Breast epithelium (tissue), 4 donors: ENCODE data around the gene SLC36A4. TPM values are rescaled to one million over a fixed set of nuclear protein-coding genes. Genes with fewer than 3 reads are reported as not detected.

Experiments
- DNase-seq, 2 donors: peaks; one replicate each; pipeline ENCODE4 v3.0.0-alpha.2; 2019; ENCODE audit warnings: low spot score in 2 of 2
- H3K27ac ChIP-seq, 2 donors: fragments of 200-600 bp; sonication (generic) in 1 of 2; one replicate each; pipeline ENCODE4 v1.5.1; 2016 to 2019; ENCODE audit warnings: mild to moderate bottlenecking in 1 of 2
- H3K27me3 ChIP-seq, 2 donors: fragments of 200-600 bp; sonication (generic) in 1 of 2; one replicate each; pipeline versions ENCODE4 v1.5.1 to v1.6.0; 2017 to 2019; ENCODE audit warnings: control low read depth in 1 of 2, mild to moderate bottlenecking in 1 of 2
- H3K36me3 ChIP-seq: fragments of 200-600 bp; one replicate; pipeline ENCODE4 v1.5.1; 2019
- H3K4me1 ChIP-seq, 2 donors: fragments of 200-600 bp; sonication (generic); one replicate each; pipeline ENCODE4 v1.5.1; 2016 to 2019; ENCODE audit warnings: control low read depth in 1 of 2
- H3K4me3 ChIP-seq, 3 donors: fragments of 200-600 bp; sonication (generic); 1 replicate in 2 of 3; 2 replicates in 1 of 3; pipeline ENCODE4 v1.5.1; 2016 to 2019; ENCODE audit warnings: mild to moderate bottlenecking in 3 of 3, moderate library complexity in 2 of 3
- H3K9me3 ChIP-seq, 2 donors: fragments of 200-600 bp; sonication (generic) in 1 of 2; one replicate each; pipeline ENCODE4 v1.5.1; 2016 to 2019; ENCODE audit warnings: control low read depth in 1 of 2
- POLR2A ChIP-seq: fragments of 450-650 bp; IDR thresholded peaks from one replicate; pipeline ENCODE4 v1.6.1; 2016; ENCODE audit warnings: antibody characterized with exemption, mild to moderate bottlenecking, moderate library complexity
- POLR2AphosphoS5 ChIP-seq, 3 donors: sonication (generic); formaldehyde crosslinking; IDR thresholded peaks; one replicate each; pipeline ENCODE4 v1.6.1; 2017; ENCODE audit warnings: antibody characterized with exemption in 3 of 3
- intact Hi-C: fragments of 100-400 bp; cut with DNase I; formaldehyde crosslinking; loops from one replicate; pipeline ENCODE4 v1.15.1; 2023; ENCODE audit warnings: low total_unique reads
- total RNA-seq, 3 donors: library from RNA; depleted of rRNA; stranded (reverse); fragments of >200 nt; gene quantifications; one replicate each; pipeline ENCODE4 v1.1.0, GENCODE V29; 2016
- TF ChIP-seq, protein P1 (sequence below), 3 donors: fragments of 450-650 bp; IDR thresholded peaks; one replicate each; pipeline ENCODE4 v1.5.1; 2016 to 2017; ENCODE audit warnings: antibody characterized with exemption in 3 of 3, mild to moderate bottlenecking in 3 of 3, moderate library complexity in 3 of 3

SLC36A4 gene
- total RNA-seq, 3 donors from 2014 or later = 19.8 to 26.3 (median 21.6) TPM

DNA sequence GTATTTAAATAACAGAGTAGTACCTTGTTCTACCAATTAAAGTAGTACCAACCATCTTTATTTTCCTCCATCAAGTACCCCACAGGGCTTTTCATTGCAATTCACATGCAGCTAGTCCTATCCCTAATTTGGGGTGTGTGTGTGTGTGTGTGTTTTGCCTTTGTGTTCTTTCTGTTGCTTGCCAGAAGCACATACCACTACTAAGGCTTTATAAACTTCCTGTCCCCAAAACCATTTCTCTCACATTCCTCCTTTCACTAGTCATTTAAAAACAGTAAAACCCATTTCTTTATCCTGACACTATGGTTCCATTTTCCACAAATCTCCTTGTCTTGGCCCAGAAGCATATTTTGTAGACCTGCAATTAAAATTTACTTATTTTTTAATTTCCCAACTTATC, 54.6 kb downstream of the SLC36A4 start:
- Histone ChIP-seq H3K4me3 (no peak overlapping the region), H3K27ac (no peak overlapping the region), H3K36me3 (no peaks in the 10 kb centered on the region), H3K4me1 (no peaks in the 10 kb centered on the region), H3K27me3 (no peaks in the 10 kb centered on the region), H3K9me3 (no peaks in the 10 kb centered on the region)
- no peak for DNase-seq
- TF ChIP-seq POLR2AphosphoS5 (IDR thresholded peaks at IDR 0.05) (no peak), POLR2A (no peak)
- TF ChIP-seq, protein P1, sequence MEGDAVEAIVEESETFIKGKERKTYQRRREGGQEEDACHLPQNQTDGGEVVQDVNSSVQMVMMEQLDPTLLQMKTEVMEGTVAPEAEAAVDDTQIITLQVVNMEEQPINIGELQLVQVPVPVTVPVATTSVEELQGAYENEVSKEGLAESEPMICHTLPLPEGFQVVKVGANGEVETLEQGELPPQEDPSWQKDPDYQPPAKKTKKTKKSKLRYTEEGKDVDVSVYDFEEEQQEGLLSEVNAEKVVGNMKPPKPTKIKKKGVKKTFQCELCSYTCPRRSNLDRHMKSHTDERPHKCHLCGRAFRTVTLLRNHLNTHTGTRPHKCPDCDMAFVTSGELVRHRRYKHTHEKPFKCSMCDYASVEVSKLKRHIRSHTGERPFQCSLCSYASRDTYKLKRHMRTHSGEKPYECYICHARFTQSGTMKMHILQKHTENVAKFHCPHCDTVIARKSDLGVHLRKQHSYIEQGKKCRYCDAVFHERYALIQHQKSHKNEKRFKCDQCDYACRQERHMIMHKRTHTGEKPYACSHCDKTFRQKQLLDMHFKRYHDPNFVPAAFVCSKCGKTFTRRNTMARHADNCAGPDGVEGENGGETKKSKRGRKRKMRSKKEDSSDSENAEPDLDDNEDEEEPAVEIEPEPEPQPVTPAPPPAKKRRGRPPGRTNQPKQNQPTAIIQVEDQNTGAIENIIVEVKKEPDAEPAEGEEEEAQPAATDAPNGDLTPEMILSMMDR (IDR thresholded peaks at IDR 0.05) = no peak
- intact Hi-C loops = no loop called here

DNA sequence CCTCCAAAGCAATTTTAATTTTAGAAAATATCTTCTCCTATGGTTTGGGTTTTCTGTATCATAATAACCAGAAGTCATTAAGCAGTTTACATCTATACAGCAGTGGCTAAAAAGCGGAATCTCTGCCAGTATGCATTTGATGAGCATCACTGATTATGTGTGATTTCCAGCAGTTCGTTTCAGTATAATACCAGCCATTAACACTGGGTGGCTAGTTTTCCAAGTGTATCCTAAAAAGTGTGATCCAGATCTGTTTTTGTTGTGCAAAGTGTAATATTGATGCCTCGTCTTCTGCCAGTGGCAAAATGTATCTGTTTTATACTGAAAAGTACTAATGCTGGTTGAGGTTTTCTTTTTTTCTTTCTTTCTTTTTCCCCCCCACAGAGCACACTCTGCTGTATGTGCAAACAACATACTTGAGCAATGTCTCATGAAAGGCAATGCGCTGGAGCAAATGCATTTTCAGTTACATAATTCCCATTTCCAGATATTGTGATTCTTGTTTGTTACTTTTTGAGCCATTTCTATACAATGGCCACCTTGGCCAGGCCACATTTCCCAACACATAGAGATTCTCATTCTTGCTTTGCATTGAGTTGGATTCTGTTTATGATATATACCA, 64.2 kb downstream of the SLC36A4 start:
- H3K4me1 ChIP-seq = no peaks in the 10 kb centered on the region
- H3K27ac ChIP-seq = no peak overlapping the region
- no peaks in the 10 kb centered on the region for H3K36me3 ChIP-seq
- TF ChIP-seq, protein P1 (IDR thresholded peaks at IDR 0.05) = no peak
- TF ChIP-seq POLR2AphosphoS5 (IDR thresholded peaks at IDR 0.05) (no peak), POLR2A (no peak)
- intact Hi-C loops = no loop called here
- no peak overlapping the region for H3K4me3 ChIP-seq
- no peaks in the 10 kb centered on the region for H3K27me3 ChIP-seq
- no peaks in the 10 kb centered on the region for H3K9me3 ChIP-seq
- no peak for DNase-seq

DNA sequence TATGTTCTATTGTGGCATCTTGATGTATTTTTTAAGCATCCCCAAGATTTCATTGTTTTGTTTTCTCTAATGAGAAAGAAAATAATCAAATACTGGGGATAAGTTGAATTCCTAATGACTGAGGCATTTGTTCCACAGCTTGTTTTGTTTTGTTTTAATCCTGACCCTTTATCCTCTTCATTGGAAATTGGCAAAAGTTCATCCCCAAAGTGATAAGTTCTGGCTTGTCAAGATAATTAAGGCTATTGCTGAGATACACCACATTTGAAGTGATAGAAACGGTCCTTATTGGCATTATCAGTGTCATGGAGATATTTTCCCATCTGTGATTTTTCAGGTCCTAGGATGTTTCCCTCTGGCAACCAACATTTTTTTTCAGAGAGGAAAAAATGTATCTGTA, 65.0 kb downstream of the SLC36A4 start:
- H3K4me1 ChIP-seq = no peaks in the 10 kb centered on the region
- TF ChIP-seq POLR2A (no peak), POLR2AphosphoS5 (IDR thresholded peaks at IDR 0.05) (no peak)
- TF ChIP-seq, protein P1 (IDR thresholded peaks at IDR 0.05) = no peak
- H3K27me3 ChIP-seq = no peaks in the 10 kb centered on the region
- H3K9me3 ChIP-seq = no peaks in the 10 kb centered on the region
- intact Hi-C loops = no loop called here
- H3K27ac ChIP-seq = no peak overlapping the region
- DNase-seq = no peak
- no peaks in the 10 kb centered on the region for H3K36me3 ChIP-seq
- H3K4me3 ChIP-seq = no peak overlapping the region

DNA sequence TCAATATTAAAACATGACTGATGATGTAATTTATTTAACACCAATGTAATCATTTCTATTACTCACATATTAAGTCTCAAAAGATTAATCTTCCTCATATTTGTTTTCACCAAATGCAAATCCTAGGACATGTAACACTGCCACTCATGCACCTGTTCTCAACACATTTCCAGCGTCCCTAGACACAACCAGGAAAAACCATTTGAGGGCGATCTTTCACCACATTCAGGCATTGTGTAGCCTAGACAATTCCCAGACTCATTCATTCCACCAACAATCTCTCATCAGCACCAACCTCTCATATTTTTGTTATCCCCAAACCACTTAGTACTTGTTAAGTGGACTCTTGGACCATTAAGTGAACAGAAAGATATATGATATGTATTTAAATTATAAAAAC, 66.1 kb downstream of the SLC36A4 start:
- no peak overlapping the region for H3K27ac ChIP-seq
- H3K36me3 ChIP-seq = no peaks in the 10 kb centered on the region
- H3K27me3 ChIP-seq = no peaks in the 10 kb centered on the region
- DNase-seq = no peak
- intact Hi-C loops = no loop called here
- TF ChIP-seq POLR2AphosphoS5 (IDR thresholded peaks at IDR 0.05) (no peak), POLR2A (no peak)
- TF ChIP-seq, protein P1 (IDR thresholded peaks at IDR 0.05) = no peak
- H3K4me1 ChIP-seq = no peaks in the 10 kb centered on the region
- no peak overlapping the region for H3K4me3 ChIP-seq
- H3K9me3 ChIP-seq = no peaks in the 10 kb centered on the region

DNA sequence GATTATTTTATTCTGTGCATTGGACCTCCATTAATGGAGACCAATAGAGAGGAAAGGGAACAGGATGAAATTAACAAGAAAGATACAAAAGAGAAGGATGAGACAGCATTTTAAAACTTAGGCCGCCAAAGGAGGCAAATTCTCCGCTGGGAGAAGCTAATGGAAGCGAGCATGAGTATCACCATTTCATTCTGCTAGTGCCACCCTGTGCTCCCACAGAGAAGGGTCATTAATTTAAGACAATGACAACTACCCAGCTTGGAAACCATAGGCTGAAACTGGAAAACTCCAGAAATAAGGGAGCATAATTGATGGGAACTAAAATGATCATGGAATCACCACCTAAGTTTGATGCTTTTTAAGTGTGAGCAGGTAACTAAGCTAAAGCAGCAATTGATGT, 69.2 kb downstream of the SLC36A4 start:
- H3K9me3 ChIP-seq = no peaks in the 10 kb centered on the region
- no peak for DNase-seq
- no peaks in the 10 kb centered on the region for H3K4me1 ChIP-seq
- no peak for TF ChIP-seq POLR2AphosphoS5 (IDR thresholded peaks at IDR 0.05)
- TF ChIP-seq POLR2A = no peak
- H3K27me3 ChIP-seq = no peaks in the 10 kb centered on the region
- H3K27ac ChIP-seq = no peak overlapping the region
- no peaks in the 10 kb centered on the region for H3K36me3 ChIP-seq
- H3K4me3 ChIP-seq = no peak overlapping the region
- intact Hi-C loops = no loop called here
